Pons (tissue), 1 donor: Measurements from ENCODE around the gene BTF3.

ENCODE experiments used
- DNase-seq: peaks from one replicate; pipeline ENCODE4 v3.0.0-alpha.2; 2016; ENCODE audit warnings: low spot score

The BTF3 gene

DNA sequence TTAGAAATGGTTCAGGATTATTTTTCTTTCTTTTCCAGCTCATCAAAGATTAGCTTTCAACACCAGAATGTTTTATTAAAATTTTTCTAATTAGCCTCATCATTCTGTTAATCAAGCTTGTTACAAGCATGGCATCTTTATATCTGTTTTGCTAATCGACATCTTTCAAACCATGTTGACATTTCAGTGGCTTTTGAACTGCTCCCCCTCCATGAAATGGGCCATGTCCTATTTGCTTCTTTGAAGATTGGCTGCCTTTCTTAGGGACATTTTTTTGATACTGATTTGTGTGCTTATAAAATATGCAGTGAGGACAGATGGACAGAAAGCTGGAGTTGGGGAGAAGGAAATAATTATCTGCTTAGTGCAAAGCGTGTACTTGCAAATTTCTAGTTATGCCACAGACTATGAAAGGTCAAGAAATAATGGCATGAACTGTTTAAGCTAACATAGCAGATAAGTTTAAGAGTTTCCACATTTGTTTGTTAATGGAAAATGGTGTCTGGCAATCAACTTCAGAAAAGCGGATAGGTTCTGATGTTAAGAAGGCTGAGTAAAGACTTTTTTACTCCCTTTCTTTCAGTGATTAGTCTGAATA is 27.5 kb downstream of the BTF3 start:
- no peak for DNase-seq

DNA sequence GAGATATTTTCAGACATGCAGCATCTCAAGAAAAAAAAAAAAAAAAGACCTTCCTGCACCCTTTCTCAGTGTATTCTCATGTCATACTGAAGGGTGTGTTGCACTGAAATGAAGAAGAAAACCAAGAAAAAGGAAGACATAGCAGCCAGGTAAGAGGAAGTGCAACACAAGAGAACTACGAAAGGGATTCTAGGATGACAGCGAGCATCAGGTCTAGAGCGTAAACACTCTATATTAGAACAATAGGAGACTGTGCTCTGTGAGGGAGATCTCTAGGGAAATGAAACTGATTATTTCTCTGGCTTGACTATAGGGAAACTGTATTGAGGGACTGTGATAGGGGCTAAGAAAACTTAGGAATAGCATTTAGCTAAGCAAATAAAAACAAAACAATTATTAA is 30.0 kb downstream of the BTF3 start:
- DNase-seq = peak; percentile 56

DNA sequence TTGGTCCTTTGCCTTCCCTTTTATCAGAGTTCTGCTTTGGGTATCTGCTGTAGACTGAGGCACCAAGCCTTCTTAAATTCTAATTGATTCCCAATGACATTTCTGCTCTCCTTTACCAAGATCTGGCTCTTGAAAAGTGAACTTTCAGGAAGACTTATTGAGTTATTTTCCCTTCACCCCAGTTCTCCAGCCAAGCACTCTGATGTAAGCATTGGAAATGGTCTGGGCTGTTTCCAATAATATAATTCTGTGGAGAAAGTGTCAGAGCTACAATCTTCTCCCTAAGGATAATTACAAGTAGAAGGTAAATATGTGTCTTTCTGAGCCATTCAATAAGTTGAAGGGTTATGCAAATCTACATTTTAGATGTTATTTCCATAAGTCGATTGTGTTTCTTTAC is 30.8 kb downstream of the BTF3 start:
- no peak for DNase-seq

DNA sequence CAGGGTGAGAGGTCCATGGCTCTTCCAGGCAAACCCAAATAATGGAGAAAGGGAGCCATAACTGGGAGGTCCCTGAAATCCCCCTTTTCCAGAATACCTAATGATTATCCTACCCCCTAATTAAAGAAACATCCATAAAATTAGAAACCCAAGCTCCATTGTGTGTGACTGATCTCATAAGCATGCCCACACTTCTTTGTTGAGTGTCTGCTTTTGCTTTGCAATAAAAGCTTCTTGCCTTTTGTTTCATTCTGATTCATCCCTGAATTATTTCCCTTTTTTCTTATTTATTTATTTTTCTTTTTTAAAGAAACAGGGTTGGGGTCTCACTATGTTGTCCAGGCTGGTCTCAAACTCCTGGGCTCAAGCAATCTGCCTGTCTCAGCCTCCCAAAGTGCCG is 33.1 kb downstream of the BTF3 start:
- DNase-seq = no peak

DNA sequence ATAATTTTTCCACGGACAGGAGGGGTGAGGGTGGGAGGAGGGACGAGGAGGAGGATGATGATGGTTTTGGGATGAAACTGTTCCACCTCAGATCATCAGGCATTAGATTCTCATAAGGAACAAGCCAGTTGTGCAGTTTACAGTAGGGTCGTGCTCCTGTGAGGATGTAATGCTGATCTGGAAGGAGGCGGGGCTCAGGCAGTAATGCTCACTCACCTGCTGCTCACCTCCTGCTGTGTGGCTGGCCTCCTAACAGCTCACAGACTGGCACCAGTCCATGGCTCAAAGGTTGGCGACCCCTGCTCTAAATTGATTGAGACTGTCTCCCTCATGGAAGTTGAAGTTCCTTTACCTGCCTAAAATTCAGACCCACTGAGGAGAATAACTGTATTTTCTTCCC is 34.0 kb downstream of the BTF3 start:
- DNase-seq = no peak

DNA sequence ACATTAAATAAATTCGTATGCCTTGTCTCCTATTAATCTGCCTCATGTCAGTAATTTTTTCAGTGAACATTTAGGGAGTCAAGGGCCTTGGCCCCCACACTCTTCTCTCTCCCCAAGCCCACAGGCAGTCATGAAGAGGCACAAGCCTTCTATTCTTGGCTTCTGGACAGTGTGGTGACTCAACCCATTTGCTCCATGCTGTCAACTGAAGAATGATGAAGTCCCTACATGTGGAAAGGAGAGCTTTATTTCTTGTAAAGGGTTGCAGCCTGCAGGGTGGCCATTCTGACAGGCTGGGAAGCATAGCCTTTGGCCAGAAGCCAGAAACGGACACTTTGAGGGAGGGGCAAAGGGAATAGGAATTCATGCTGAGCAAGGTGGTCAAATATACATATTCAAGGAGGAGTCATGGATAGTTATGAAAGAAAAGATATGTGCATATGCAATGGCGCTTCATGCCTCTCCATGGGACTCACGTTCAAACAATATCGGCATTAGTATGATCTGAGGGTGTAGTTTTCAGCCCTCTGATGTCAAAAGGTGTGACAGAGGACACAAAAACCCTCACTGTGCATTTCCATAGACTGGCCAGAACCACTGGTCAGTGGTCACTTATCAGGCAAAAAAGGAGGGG is 35.9 kb downstream of the BTF3 start:
- no peak for DNase-seq

DNA sequence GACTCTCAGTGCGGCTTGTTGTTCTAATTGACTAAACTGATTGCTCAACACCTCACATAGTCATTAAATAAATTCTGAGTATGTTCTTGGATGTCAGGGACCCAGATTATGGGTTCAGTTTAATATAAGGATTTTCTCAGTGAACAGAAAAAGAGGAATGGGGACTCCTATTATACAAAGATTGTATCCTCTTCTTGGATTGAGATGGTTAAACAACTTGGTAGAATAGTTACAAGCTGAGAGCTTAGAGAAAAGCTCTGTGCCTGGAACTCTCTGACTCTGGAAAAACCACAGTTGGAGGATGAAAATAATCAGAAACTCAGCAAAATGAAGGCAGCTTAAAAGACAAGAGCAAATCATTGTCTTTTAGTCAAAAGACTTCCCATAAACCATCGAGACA is 36.7 kb downstream of the BTF3 start:
- no peak for DNase-seq

DNA sequence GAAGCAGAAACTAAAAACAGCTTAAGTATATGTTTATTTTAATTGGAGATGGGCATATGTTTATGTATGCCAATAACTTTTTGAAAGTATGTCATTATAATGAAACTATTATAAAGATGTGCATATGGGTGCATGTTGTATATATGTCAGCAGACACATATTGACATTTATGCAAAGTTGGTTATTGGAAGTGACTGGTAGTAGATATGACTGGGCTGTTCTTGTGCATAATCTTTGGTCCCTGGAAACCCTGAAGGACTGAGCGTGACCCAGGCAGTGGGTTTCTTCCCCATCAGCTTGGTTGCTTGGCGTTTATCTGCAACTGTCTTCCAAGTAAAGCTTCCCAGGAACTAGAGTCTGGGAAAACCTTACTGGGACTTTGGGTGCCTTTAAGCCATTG is 41.5 kb downstream of the BTF3 start:
- no peak for DNase-seq

DNA sequence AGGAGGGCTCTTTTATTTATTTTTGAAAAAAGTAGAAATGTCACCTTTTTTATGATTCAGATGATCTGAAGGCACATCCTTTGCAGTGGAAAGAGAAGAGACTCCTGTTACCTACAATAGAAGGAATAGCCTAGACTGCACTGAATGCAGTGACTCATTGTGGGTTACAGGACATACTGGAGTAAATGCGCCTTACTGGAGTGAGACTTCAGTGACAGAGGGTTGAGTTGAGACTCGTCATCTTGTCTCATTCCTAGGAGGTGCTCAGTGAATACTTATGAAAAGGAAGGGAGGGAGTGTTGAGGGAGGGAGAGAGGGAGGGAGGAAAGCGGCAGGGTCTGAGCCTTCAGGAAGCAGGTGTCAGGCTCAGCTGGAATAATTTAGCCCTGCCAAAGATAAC is 42.0 kb downstream of the BTF3 start:
- no peak for DNase-seq

DNA sequence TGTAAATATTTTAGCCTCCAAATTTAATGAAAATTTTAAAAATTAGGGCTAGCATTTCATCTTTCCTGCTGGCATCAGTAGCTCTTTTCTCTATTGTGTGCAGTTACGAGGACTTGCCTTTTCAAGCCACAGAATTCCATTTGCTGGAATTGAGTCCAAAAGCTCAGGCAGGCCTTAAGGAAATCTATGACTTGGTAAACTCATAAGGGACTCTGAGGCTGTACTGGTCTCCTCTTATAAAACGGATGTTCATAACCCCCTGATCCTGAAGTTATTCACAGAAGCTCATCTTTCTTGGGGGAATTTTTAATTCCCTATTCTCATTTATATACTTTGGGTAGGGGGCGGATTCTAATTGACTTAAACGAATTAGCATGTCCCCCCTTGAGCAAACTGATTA is 43.8 kb downstream of the BTF3 start:
- no peak for DNase-seq

DNA sequence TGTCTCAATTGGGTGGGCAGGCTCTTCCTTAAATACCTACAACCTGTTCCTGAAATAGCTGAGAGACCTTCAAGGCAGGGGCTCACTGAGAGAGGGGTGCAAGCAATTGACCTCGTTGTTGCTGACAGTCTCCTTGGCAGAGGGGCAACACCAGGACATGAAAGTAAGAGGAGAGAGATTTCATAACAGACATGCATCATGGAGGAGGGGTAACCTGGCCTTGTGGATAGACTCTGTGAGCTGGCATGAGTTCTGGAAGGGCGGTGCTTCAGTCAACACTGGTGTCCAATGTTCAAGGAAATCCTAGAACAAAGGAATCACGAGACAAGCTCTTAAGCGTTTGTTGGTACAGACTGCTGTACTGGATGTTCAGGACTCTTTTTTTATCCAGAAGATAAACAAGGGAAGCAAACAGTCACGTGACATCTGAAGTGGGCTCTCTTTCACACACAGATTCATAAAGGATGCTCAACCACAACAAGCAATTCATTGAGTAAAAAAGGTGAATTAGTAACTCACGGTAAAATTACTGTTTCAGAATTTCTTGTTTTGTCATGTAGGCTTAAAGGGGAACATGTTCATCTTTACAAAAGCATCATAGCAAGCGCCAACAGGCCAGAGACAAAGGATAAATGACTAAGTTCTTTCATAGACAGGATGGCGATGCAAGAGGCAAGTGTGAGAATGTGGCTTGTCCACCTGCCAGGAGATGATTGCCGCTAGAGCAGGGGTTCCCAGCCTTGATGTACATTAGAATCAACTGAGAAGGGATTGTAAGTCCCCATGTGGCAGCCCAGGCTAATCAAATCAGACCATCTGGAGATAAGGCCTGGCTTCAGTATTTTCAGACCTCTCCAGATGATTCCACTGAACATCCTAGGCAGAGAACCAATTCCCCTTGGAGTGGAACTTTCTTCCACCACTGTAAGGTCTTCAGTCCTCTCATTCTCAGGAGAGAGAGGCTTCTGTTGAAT is 46.5 kb downstream of the BTF3 start:
- DNase-seq = no peak

DNA sequence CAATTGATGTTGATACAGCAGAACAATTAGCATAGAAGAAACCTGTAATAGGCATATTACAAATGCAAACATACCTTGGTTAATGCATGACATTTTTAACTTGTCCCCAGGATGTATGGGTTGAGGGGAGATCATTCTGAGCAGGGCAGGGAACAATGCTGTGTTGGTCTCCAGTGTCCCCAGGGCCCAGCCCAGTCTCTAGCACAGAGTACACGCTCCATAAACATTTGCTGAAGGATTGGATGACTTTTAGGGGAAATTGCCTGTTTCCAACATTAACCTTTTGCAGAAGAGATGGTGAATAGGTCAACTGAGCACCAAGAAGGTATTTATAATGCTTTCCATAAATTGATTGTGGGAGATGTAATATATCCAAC is 47.1 kb downstream of the BTF3 start:
- DNase-seq = no peak

DNA sequence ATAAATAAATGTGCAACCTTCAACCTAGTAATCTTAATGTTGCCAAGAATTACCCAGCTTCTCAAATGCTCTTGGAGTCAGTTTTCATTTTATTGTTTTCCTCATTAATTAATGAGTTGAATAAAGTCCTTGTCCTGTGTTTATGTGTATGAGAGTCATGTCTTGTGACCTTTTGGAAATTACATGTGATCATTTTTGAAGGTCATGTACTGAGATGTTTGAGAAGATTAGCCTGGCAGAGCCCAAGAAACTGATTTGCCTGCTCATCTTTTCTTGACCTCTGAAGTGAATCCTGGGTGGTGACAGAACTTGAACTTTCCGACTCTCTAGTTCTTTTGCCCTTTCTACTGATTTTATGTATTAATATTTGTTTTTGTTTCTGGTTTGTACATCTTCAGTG is 51.8 kb downstream of the BTF3 start:
- DNase-seq = no peak

DNA sequence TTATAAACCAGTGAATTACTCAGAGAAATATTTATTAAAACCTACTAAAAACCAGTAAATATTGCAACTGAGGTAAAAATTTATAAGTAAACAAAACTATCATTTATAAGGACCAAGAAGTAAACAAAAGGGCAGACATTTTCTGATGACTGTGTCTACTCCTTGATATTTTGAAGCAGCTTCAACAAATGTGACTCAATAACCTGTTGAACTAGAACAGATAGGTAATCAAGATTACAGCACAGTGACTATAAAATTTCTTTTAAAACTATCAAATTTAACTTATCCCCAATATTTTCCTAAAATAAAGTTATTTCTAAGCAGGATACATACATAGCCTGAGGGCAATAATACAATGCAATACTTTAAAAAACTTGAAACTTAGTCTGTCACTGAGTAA is 54.4 kb downstream of the BTF3 start:
- DNase-seq = no peak
